Activated CD4-positive, alpha-beta memory T cell treated with anti-CD3 and anti-CD28 coated beads for 36 hours (primary cell): Measurements from ENCODE around the gene FARP1. TPM values are rescaled to one million over a fixed set of nuclear protein-coding genes. Genes with fewer than 3 reads are reported as not detected.

Experiments used
- CTCF ChIA-PET: fragments of 350-600 bp; sonication (Branson Sonifier 250); formaldehyde crosslinking; loops from one replicate; lab custom pipeline; 2021; ENCODE audit warnings: antibody characterized with exemption, inconsistent platforms; lab: Charles Lee
- POLR2A ChIA-PET: fragments of 350-600 bp; sonication (Branson Sonifier 250); formaldehyde crosslinking; loops from one replicate; lab custom pipeline; 2021; ENCODE audit warnings: antibody characterized with exemption; lab: Charles Lee
- DNase-seq: peaks from one replicate; pipeline ENCODE4 v3.0.0-alpha.2; 2020
- H3K27ac Mint-ChIP-seq: one replicate; pipeline ENCODE4 v1.8.0; 2021; ENCODE audit warnings: mixed read lengths
- H3K27me3 Mint-ChIP-seq: one replicate; pipeline ENCODE4 v1.8.0; 2021; ENCODE audit warnings: mixed read lengths
- H3K36me3 Mint-ChIP-seq: one replicate; pipeline ENCODE4 v1.8.0; 2021; ENCODE audit warnings: mixed read lengths
- H3K4me1 Mint-ChIP-seq: one replicate; pipeline ENCODE4 v1.8.0; 2021; ENCODE audit warnings: low read depth, mixed read lengths
- H3K4me3 Mint-ChIP-seq: one replicate; pipeline ENCODE4 v1.8.0; 2021; ENCODE audit warnings: mild to moderate bottlenecking, mixed read lengths
- H3K9me3 Mint-ChIP-seq: one replicate; pipeline ENCODE4 v1.8.0; 2021; ENCODE audit warnings: mixed read lengths
- intact Hi-C: fragments of 100-400 bp; cut with micrococcal nuclease; formaldehyde crosslinking; loops from one replicate; pipeline ENCODE4 v1.15.1; 2023
- total RNA-seq, 2 experiments: library from RNA; stranded (reverse); gene quantifications; one replicate each; pipeline ENCODE4 v1.2.3, GENCODE V29; 2021

The FARP1 gene
- total RNA-seq, 2 experiments from 2014 or later, result 0.56 to 0.64 TPM

- H3K9me3 Mint-ChIP-seq, result no peaks in the 10 kb centered on the region
- no peak overlapping the region for H3K4me3 Mint-ChIP-seq
- intact Hi-C loops, result loop anchor here (1.0 to 10.0 kb wide), 4 partner anchors 37 to 591 kb away; no protein-coding TSS in a partner anchor
- DNase-seq, result peak; percentile 88
- H3K27me3 Mint-ChIP-seq, result no peaks in the 10 kb centered on the region
- ChIA-PET CTCF (interaction anchor here (0.5 to 6.1 kb wide), 51 partner anchors 9 to 590 kb away, joined by 3 to 155 read pairs (median 4); no protein-coding TSS in a partner anchor), POLR2A (interaction anchor here (0.6 to 2.9 kb wide), 5 partner anchors 9 to 680 kb away, joined by 3 to 16 read pairs (median 4); partner anchors contain the start of gene STK24)
- peaks cover 4% of the 10 kb centered on the region for H3K36me3 Mint-ChIP-seq
- H3K27ac Mint-ChIP-seq, result peak overlapping the region; percentile 83
- H3K4me1 Mint-ChIP-seq, result peaks cover 17% of the 10 kb centered on the region
Measured at GRCh38 chr13:98445340-98446233, 302.7 kb downstream of the FARP1 start.

- H3K9me3 Mint-ChIP-seq, result no peaks in the 10 kb centered on the region
- CTCF ChIA-PET, result interaction anchor here (0.7 to 6.1 kb wide), 20 partner anchors 10 to 397 kb away, joined by 3 to 155 read pairs (median 5); no protein-coding TSS in a partner anchor
- intact Hi-C loops, result loop anchor here (5.0 to 10.0 kb wide), 2 partner anchors 36 to 591 kb away; no protein-coding TSS in a partner anchor
Measured at GRCh38 chr13:98446234-98446621, 303.3 kb downstream of the FARP1 start.

GRCh38 chr13:98447130-98447529 lies 304.2 kb downstream of the FARP1 start:
- Mint-ChIP-seq H3K9me3 (no peaks in the 10 kb centered on the region), H3K4me1 (peaks cover 32% of the 10 kb centered on the region), H3K36me3 (peaks cover 11% of the 10 kb centered on the region), H3K27me3 (no peaks in the 10 kb centered on the region), H3K4me3 (no peak overlapping the region), H3K27ac (no peak overlapping the region)
- POLR2A ChIA-PET, result interaction anchor here (1.0 kb wide), 1 partner anchor 130 kb away, joined by 4 read pairs; no protein-coding TSS in a partner anchor
- CTCF ChIA-PET, result interaction anchor here (0.5 to 6.1 kb wide), 7 partner anchors 9 to 226 kb away, joined by 4 to 155 read pairs (median 17); no protein-coding TSS in a partner anchor
- intact Hi-C loops, result loop anchor here (5.0 to 10.0 kb wide), 2 partner anchors 35 to 592 kb away; no protein-coding TSS in a partner anchor
- DNase-seq, result no peak

More at GRCh38 chr13:98446234-98446621, 303.3 kb downstream of the FARP1 start:
- Mint-ChIP-seq H3K27ac (peak overlapping the region; percentile 83), H3K27me3 (no peaks in the 10 kb centered on the region), H3K4me1 (peaks cover 23% of the 10 kb centered on the region), H3K36me3 (peaks cover 4% of the 10 kb centered on the region), H3K4me3 (no peak overlapping the region)
- POLR2A ChIA-PET, result interaction anchor here (0.6 to 2.9 kb wide), 3 partner anchors 9 to 207 kb away, joined by 3 to 16 read pairs (median 3); no protein-coding TSS in a partner anchor
- DNase-seq, result no peak

- H3K4me3 Mint-ChIP-seq, result no peak overlapping the region
- intact Hi-C loops, result loop anchor here (5.0 to 10.0 kb wide), 2 partner anchors 34 to 593 kb away; no protein-coding TSS in a partner anchor
- CTCF ChIA-PET, result interaction anchor here (0.8 to 6.1 kb wide), 5 partner anchors 9 to 592 kb away, joined by 3 to 155 read pairs (median 4); no protein-coding TSS in a partner anchor
- peak; percentile 60 for DNase-seq
- no peaks in the 10 kb centered on the region for H3K9me3 Mint-ChIP-seq
- POLR2A ChIA-PET, result interaction anchor here (1.0 kb wide), 1 partner anchor 129 kb away, joined by 4 read pairs; no protein-coding TSS in a partner anchor
- H3K27me3 Mint-ChIP-seq, result no peaks in the 10 kb centered on the region
- H3K27ac Mint-ChIP-seq, result peak overlapping the region; percentile 46
- H3K4me1 Mint-ChIP-seq, result peaks cover 36% of the 10 kb centered on the region
- H3K36me3 Mint-ChIP-seq, result peaks cover 18% of the 10 kb centered on the region
Measured at GRCh38 chr13:98447881-98448641, 305.2 kb downstream of the FARP1 start.

GRCh38 chr13:98448642-98448928 lies 305.7 kb downstream of the FARP1 start:
- H3K27ac Mint-ChIP-seq, result peak overlapping the region; percentile 46
- intact Hi-C loops, result loop anchor here (5.0 to 10.0 kb wide), 2 partner anchors 34 to 594 kb away; no protein-coding TSS in a partner anchor
- no peaks in the 10 kb centered on the region for H3K9me3 Mint-ChIP-seq
- POLR2A ChIA-PET, result no interaction called here
- no peak overlapping the region for H3K4me3 Mint-ChIP-seq
- CTCF ChIA-PET, result interaction anchor here (1.5 to 6.1 kb wide), 3 partner anchors 18 to 224 kb away, joined by 4 to 155 read pairs (median 79); no protein-coding TSS in a partner anchor
- H3K36me3 Mint-ChIP-seq, result peaks cover 20% of the 10 kb centered on the region
- peaks cover 36% of the 10 kb centered on the region for H3K4me1 Mint-ChIP-seq
- no peaks in the 10 kb centered on the region for H3K27me3 Mint-ChIP-seq
- no peak for DNase-seq

- H3K9me3 Mint-ChIP-seq, result no peaks in the 10 kb centered on the region
- ChIA-PET POLR2A (no interaction called here), CTCF (interaction anchor here (0.8 to 3.1 kb wide), 3 partner anchors 18 to 224 kb away, joined by 3 to 30 read pairs (median 9); no protein-coding TSS in a partner anchor)
- no peaks in the 10 kb centered on the region for H3K27me3 Mint-ChIP-seq
- H3K27ac Mint-ChIP-seq, result peak overlapping the region; percentile 40
- DNase-seq, result no peak
- H3K4me1 Mint-ChIP-seq, result peaks cover 34% of the 10 kb centered on the region
- H3K36me3 Mint-ChIP-seq, result peaks cover 22% of the 10 kb centered on the region
- H3K4me3 Mint-ChIP-seq, result no peak overlapping the region
- intact Hi-C loops, result loop anchor here (5.0 to 10.0 kb wide), 2 partner anchors 33 to 594 kb away; no protein-coding TSS in a partner anchor
Measured at GRCh38 chr13:98449273-98449672, 306.4 kb downstream of the FARP1 start.

- Mint-ChIP-seq H3K27ac (peak overlapping the region; percentile 52), H3K4me3 (no peak overlapping the region), H3K36me3 (peaks cover 22% of the 10 kb centered on the region), H3K27me3 (no peaks in the 10 kb centered on the region), H3K4me1 (peaks cover 31% of the 10 kb centered on the region), H3K9me3 (no peaks in the 10 kb centered on the region)
- DNase-seq, result no peak
- intact Hi-C loops, result loop anchor here (1.0 kb wide), 1 partner anchor 203 kb away; no protein-coding TSS in a partner anchor
- POLR2A ChIA-PET, result interaction anchor here (0.6 to 1.6 kb wide), 2 partner anchors 8 to 406 kb away, joined by 3 read pairs; no protein-coding TSS in a partner anchor
- CTCF ChIA-PET, result interaction anchor here (0.8 to 3.1 kb wide), 5 partner anchors 17 to 223 kb away, joined by 3 to 30 read pairs (median 5); no protein-coding TSS in a partner anchor
Measured at GRCh38 chr13:98450026-98450425, 307.1 kb downstream of the FARP1 start.

- Mint-ChIP-seq H3K4me1 (peaks cover 25% of the 10 kb centered on the region), H3K4me3 (no peak overlapping the region), H3K27me3 (no peaks in the 10 kb centered on the region), H3K9me3 (no peaks in the 10 kb centered on the region), H3K36me3 (peaks cover 22% of the 10 kb centered on the region), H3K27ac (peak overlapping the region; percentile 49)
- peak; percentile 45 for DNase-seq
- ChIA-PET POLR2A (interaction anchor here (0.6 to 1.6 kb wide), 2 partner anchors 9 to 406 kb away, joined by 3 read pairs; no protein-coding TSS in a partner anchor), CTCF (interaction anchor here (0.9 to 3.1 kb wide), 6 partner anchors 13 to 222 kb away, joined by 3 to 30 read pairs (median 5); no protein-coding TSS in a partner anchor)
- intact Hi-C loops, result loop anchor here (1.0 kb wide), 1 partner anchor 203 kb away; no protein-coding TSS in a partner anchor
Measured at GRCh38 chr13:98450539-98451111, 307.7 kb downstream of the FARP1 start.

- Mint-ChIP-seq H3K4me3 (no peak overlapping the region), H3K27ac (peak overlapping the region; percentile 49), H3K4me1 (peaks cover 20% of the 10 kb centered on the region), H3K36me3 (peaks cover 29% of the 10 kb centered on the region), H3K9me3 (no peaks in the 10 kb centered on the region), H3K27me3 (no peaks in the 10 kb centered on the region)
- no peak for DNase-seq
- intact Hi-C loops, result no loop called here
- CTCF ChIA-PET, result interaction anchor here (0.6 to 3.1 kb wide), 4 partner anchors 16 to 221 kb away, joined by 3 to 30 read pairs (median 7); no protein-coding TSS in a partner anchor
- POLR2A ChIA-PET, result interaction anchor here (1.0 to 1.6 kb wide), 2 partner anchors 10 to 207 kb away, joined by 3 read pairs; no protein-coding TSS in a partner anchor
Measured at GRCh38 chr13:98451676-98452470, 309.0 kb downstream of the FARP1 start.
